Esophagus (tissue), 2 donors: ENCODE data around the gene CAMK1D. TPM values are rescaled to one million over a fixed set of nuclear protein-coding genes. Genes with fewer than 3 reads are reported as not detected.

Source experiments
- H3K27ac ChIP-seq, 2 donors: one replicate each; pipeline ENCODE4 v1.5.1; 2013; ENCODE audit warnings: low read depth in 2 of 2, mild to moderate bottlenecking in 2 of 2, inconsistent platforms in 1 of 2, low read length in 1 of 2, moderate library complexity in 1 of 2
- H3K27me3 ChIP-seq, 2 donors: one replicate each; pipeline ENCODE4 v1.6.1; 2013; ENCODE audit warnings: low read length in 2 of 2, control low read depth in 1 of 2, mild to moderate bottlenecking in 1 of 2; ENCODE audit not compliant: insufficient read depth in 2 of 2, control insufficient read depth in 1 of 2
- H3K36me3 ChIP-seq, 2 donors: one replicate each; pipeline ENCODE4 v1.6.1; 2013; ENCODE audit warnings: low read length in 1 of 2; ENCODE audit not compliant: control insufficient read depth in 2 of 2, insufficient read depth in 2 of 2
- H3K4me1 ChIP-seq, 2 donors: one replicate each; pipeline ENCODE4 v1.6.1; 2013; ENCODE audit warnings: low read length in 1 of 2; ENCODE audit not compliant: control insufficient read depth in 2 of 2, insufficient read depth in 2 of 2
- H3K4me3 ChIP-seq, 2 donors: one replicate each; pipeline ENCODE4 v1.5.1; 2013; ENCODE audit warnings: low read length in 2 of 2, mild to moderate bottlenecking in 2 of 2, low read depth in 1 of 2, moderate library complexity in 1 of 2
- H3K9me3 ChIP-seq, 2 donors: one replicate each; pipeline ENCODE4 v1.6.1; 2013; ENCODE audit warnings: mild to moderate bottlenecking in 2 of 2, low read depth in 1 of 2, low read length in 1 of 2, moderate library complexity in 1 of 2; ENCODE audit not compliant: control insufficient read depth in 2 of 2, insufficient read depth in 1 of 2
- WGBS, 2 donors: extraction: QIAGEN DNeasy Blood & Tissue Kit; methylation state at CpG; one replicate each; pipeline ENCODE4 v1.1.7; 2013; 5-methylcytosine and 5-hydroxymethylcytosine counted together
- polyA plus RNA-seq, 2 donors: library from polyadenylated mRNA; stranded (reverse); fragments of 200-250 nt; gene quantifications; one replicate each; pipeline ENCODE4 v1.2.3, GENCODE V29; 2013
- donor health status: healthy with polysubstance abuse.
- donor health status: Bipolar disorder and iron deficiency.

Gene CAMK1D
- polyA plus RNA-seq, 2 donors: 5.4 to 5.6 TPM

DNA sequence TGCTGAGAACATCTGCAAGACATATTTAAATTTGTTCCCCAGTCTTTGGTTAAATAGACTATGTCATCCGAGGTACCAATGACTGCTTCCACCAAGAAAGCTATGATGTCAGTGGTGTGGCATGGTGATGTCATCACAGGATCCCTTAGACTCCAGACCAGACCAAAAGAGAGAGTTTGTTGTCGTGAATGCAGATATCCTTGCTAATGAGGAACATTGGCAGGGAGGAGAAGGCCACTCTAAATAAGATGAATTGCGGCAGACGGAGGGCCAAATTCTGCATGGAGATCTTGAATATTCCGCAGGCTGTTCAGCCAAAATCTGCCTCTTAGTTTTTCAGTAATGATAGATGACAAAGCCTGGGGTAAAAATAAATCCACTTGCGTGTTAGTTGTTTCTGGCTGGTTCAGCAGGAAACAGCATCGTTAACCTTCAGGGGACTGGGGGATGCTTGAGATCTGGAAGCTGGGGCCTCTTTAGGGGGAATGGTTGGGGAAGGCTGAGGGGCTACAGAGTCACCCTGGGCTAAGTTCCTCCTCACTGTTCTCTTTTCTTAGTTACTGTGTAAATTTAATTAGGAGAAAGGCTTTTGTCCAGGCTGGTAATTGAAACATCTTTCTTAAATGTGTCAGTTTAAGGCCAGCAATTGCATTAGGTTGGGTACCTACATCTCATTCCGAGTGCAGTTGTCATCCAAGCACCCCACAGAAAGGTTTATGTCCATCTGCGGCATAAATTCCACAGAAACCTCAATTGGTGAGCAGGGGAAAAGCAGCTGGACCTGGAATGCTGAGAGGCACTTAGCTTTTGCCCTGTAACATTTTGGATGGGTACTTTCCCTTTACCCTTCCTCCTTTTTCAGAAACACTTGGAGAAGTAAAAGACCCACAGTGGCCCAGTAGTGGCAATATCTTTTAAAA, 11.6 kb upstream of the CAMK1D start:
- Histone ChIP-seq H3K36me3 (no peaks in the 10 kb centered on the region), H3K27ac (no peak overlapping the region), H3K4me3 (no peak overlapping the region), H3K9me3 (no peaks in the 10 kb centered on the region), H3K4me1 (peaks cover 0 to 5% of the 10 kb centered on the region in 2 donors), H3K27me3 (no peaks in the 10 kb centered on the region)
- WGBS, 2 donors: 53 to 63% methylated on average over 9 of the region's 9 CpGs

DNA sequence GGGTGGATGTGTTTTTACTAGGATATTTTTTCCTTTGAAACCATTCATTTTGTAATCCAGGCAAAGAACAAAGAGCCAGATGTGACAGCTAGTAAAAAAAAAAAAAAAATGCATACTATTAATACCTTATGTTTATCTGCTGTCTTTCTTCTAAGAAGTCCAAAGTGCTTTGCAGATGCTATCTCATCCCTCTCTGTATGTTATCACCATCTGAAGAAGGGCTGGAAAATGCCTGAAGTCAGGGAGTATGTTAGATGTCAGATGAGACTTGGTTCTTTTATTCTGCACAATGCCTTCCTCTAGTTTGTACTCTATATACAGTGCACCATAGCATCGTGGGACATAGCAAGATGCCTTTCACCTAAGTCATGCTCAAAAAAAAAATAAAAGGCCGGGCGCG, 10.4 kb upstream of the CAMK1D start:
- WGBS, 2 donors: 82 to 84% methylated on average over 4 of the region's 4 CpGs

DNA sequence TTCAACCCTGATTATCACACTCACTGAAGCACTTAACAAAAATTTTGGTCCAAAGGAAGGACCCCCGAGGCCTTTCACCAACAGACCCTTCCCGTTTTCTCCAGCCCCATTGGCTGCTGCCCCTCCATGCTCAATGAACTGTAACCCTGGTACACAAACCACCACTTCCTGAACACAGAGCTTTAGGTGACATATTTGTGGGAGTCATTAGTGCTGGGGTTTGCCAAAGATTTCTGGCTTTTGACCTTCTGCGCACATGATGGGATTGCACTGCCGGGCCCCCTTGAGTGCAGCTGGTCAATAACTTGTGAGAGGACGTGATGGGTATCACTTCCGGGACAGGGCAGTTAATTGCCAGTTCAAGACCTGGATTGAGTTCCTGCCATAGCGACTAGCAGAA, 9.0 kb upstream of the CAMK1D start:
- no peak overlapping the region for H3K4me3 ChIP-seq
- H3K9me3 ChIP-seq: no peaks in the 10 kb centered on the region
- H3K4me1 ChIP-seq: no peaks in the 10 kb centered on the region
- WGBS, 2 donors: 74 to 83% methylated on average over 7 of the region's 7 CpGs
- H3K27ac ChIP-seq: no peak overlapping the region
- no peaks in the 10 kb centered on the region for H3K36me3 ChIP-seq
- no peaks in the 10 kb centered on the region for H3K27me3 ChIP-seq

More for the DNA sequence above, 10.4 kb upstream of the CAMK1D start:
- Histone ChIP-seq H3K27ac (no peak overlapping the region), H3K27me3 (no peaks in the 10 kb centered on the region), H3K4me3 (no peak overlapping the region), H3K9me3 (no peaks in the 10 kb centered on the region), H3K36me3 (no peaks in the 10 kb centered on the region), H3K4me1 (peaks cover 0 to 2% of the 10 kb centered on the region in 2 donors)

DNA sequence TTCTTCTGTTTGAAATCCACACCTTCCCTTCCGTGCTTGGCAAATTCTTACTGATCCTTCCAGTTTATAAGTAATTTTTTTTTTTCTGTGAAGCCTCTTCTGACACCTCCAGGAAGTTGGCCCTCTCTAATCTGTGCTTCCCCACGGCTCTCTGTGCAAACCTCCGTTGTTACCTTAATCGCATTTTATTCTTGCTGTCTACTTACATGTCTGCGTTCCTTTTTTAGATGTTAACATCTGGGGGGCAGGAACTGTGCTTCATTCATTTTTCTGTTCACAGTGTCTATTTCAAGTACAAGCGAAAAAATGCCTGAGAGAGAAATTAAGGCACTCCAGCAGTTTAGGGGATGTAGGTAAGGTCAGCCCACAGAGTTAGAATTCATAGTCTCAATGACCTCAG, 8.4 kb upstream of the CAMK1D start:
- WGBS, 2 donors: 64 to 67% methylated on average over 6 of the region's 6 CpGs
- Histone ChIP-seq H3K4me1 (no peaks in the 10 kb centered on the region), H3K27me3 (no peaks in the 10 kb centered on the region), H3K36me3 (no peaks in the 10 kb centered on the region), H3K27ac (no peak overlapping the region), H3K4me3 (no peak overlapping the region), H3K9me3 (no peaks in the 10 kb centered on the region)

DNA sequence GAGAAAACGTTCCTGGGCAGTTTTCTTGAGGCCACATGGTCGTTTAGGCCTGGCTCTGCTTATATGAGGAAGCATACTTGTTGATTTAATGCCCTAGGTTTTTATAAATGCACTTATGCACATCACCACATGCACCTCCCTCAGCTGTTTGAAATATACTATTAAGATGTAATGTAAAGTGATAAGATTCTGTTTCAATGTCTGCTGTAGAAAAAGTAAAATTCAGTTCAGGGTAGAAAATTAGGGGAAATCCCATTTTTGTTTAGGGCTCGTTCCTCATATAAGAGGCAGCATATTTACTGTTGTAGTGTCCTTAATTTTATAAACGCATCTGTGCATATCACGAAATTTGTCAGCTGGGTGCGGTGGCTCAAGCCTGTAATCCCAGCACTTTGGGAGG, 7.8 kb upstream of the CAMK1D start:
- H3K27me3 ChIP-seq: no peaks in the 10 kb centered on the region
- no peaks in the 10 kb centered on the region for H3K9me3 ChIP-seq
- H3K36me3 ChIP-seq: no peaks in the 10 kb centered on the region
- no peaks in the 10 kb centered on the region for H3K4me1 ChIP-seq
- 82% methylated on average over 6 of the region's 6 CpGs for WGBS, 2 donors
- H3K27ac ChIP-seq: no peak overlapping the region
- H3K4me3 ChIP-seq: no peak overlapping the region

DNA sequence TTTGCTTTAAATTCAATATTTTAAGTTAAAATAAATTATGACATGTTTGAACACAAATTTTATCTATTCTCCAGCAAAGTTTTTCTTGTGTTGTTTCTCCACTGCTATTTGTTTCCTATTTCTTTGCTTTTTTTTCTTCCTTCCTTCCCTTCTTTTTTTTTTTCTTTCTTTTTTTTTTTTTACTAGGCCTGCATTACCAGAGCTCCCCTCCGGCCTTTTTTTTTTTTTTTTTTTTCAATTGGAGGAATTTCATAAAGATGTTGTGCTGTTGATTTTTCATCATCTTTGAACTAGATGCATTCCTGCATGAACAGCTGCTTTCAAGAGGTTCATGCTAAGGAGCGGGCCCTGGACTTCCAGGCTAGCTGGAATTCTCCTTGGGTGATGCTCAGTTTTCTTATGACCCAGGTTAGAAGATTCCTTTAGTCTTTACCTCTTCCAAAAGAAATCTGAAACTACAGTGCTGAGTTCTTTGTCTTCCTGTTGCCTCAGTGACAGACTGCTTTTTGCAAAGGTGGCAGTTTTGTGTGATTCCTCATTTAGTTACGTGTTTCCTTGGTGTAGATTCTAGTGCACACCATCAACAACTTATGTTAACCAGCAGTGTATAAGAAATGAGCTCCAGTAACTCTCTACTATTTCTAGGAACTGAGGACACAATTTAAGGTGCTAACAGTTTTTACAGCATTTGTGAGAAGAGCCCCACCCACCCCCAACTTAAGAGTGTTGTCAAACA, 4.8 kb upstream of the CAMK1D start:
- H3K27me3 ChIP-seq: no peaks in the 10 kb centered on the region
- no peaks in the 10 kb centered on the region for H3K36me3 ChIP-seq
- H3K27ac ChIP-seq: no peak overlapping the region
- no peak overlapping the region for H3K4me3 ChIP-seq
- no peaks in the 10 kb centered on the region for H3K4me1 ChIP-seq
- 88 to 89% methylated on average over 3 of the region's 3 CpGs for WGBS, 2 donors
- no peaks in the 10 kb centered on the region for H3K9me3 ChIP-seq

DNA sequence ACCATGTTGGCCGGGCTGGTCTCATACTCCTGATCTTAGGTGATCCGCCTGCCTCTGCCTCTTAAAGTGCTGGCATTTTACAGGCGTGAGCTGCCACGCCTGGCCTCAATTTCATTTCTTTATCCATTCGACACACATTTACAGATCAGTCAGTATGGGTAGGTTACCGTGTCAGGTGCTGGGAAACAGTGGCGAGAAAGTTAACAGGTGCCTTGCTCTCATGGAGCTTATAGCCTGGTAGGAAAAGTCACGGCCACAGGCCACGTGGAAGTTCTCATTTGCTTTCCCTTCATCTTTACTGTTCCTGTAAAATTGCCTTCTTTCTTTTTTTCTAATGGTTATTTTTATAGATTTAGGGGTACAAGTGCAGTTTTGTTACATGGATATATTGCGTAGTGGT, 2.6 kb upstream of the CAMK1D start:
- peaks cover 0 to 3% of the 10 kb centered on the region in 2 donors for H3K4me1 ChIP-seq
- no peaks in the 10 kb centered on the region for H3K9me3 ChIP-seq
- H3K36me3 ChIP-seq: no peaks in the 10 kb centered on the region
- WGBS, 2 donors: 74 to 95% methylated on average over 10 of the region's 10 CpGs
- no peaks in the 10 kb centered on the region for H3K27me3 ChIP-seq
- H3K4me3 ChIP-seq: no peak overlapping the region
- no peak overlapping the region for H3K27ac ChIP-seq

DNA sequence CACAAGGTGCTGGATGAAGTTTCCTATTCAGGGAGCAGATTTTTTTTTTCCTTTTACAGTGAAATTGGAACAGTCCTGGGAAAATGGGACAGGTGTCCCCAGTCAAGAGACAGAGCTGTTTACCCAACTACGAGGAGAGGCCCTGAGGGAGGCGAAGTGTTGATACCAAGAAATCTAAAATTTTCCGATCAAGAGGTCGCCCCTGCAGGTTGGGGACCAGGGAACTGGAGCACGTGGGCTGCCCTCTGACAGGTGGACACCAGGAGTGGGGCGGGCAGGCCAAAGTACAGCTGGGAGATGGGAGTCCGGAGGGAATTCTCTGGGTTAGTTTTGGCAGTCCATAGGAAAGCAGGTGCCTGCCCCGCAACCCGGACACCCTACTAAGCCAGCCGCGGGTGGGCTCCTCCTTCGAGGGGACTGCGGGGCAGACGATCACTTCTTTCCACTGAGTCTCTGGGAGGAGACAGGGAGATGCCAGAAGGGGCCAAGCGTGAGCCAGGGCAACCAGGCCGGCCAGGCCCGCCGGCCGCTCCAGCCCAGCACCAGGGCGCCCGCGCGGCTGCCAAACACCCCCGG, 965 bp upstream of the CAMK1D start:
- Histone ChIP-seq H3K4me3 (peak overlapping the region; percentile 83 to 84), H3K4me1 (peaks cover 0 to 3% of the 10 kb centered on the region in 2 donors), H3K36me3 (no peaks in the 10 kb centered on the region), H3K27me3 (no peaks in the 10 kb centered on the region), H3K27ac (peak overlapping the region; percentile 59 to 89), H3K9me3 (no peaks in the 10 kb centered on the region)
- 19 to 20% methylated on average over 21 to 24 of the region's 24 CpGs for WGBS, 2 donors

DNA sequence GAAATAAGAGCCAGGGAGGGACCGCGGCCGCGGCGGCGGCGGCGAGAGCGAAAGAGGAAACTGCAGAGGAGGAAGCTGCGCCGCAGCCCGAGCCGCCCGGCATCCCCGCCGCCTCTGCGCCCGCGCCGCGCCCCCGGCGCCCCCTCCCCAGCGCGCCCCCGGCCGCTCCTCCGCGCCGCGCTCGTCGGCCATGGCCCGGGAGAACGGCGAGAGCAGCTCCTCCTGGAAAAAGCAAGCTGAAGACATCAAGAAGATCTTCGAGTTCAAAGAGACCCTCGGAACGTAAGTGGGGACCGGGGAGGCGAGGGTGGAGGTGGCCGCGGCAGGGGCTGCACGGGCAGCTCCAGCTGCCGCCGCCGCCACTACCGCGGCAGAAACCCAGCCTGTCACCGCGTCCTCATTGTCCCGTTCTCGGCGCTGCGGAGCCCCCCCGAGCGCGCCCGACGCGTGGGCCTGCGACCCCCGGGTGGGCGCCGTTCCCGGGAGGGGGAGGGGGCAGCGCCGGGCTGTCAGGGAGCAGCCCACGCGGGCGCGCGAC, 351 bp downstream of the CAMK1D start:
- H3K27me3 ChIP-seq: no peaks in the 10 kb centered on the region
- no peaks in the 10 kb centered on the region for H3K36me3 ChIP-seq
- peaks cover 0 to 3% of the 10 kb centered on the region in 2 donors for H3K4me1 ChIP-seq
- peak overlapping the region; percentile 83 to 84 for H3K4me3 ChIP-seq
- H3K9me3 ChIP-seq: no peaks in the 10 kb centered on the region
- peak overlapping the region; percentile 85 to 89 for H3K27ac ChIP-seq
- 1% methylated on average over 43 to 73 of the region's 73 CpGs for WGBS, 2 donors
